GM18508 (cell line): ENCODE data around the gene GRIP1.

Experiments used
- ATAC-seq: cut with Tn5 transposase; IDR thresholded peaks from one replicate; pipeline ENCODE4 v1.9.1; 2021; ENCODE audit warnings: moderate number of reproducible peaks; ENCODE audit not compliant: insufficient read depth, unreplicated experiment

Gene GRIP1

GRCh38 chr12:66693901-66694513, 15.1 kb upstream of the GRIP1 start:
- ATAC-seq: peak; percentile 97

GRCh38 chr12:66692986-66693385, 14.1 kb upstream of the GRIP1 start:
- ATAC-seq: no peak

- no peak for ATAC-seq
Observed at GRCh38 chr12:66692170-66692569, 13.3 kb upstream of the GRIP1 start.

- ATAC-seq: no peak
Observed at GRCh38 chr12:66688846-66689439, 10.1 kb upstream of the GRIP1 start.

- no peak for ATAC-seq
Observed at GRCh38 chr12:66684222-66684621, 5.3 kb upstream of the GRIP1 start.

GRCh38 chr12:66683822-66684221, 4.9 kb upstream of the GRIP1 start:
- ATAC-seq: no peak

GRCh38 chr12:66683073-66683472, 4.2 kb upstream of the GRIP1 start:
- ATAC-seq: no peak

- ATAC-seq: no peak
Observed at GRCh38 chr12:66679461-66680084, 697 bp upstream of the GRIP1 start.

- ATAC-seq: no peak
Observed at GRCh38 chr12:66676241-66676640, 2.6 kb downstream of the GRIP1 start.

GRCh38 chr12:66674495-66675122, 4.3 kb downstream of the GRIP1 start:
- no peak for ATAC-seq

- no peak for ATAC-seq
Observed at GRCh38 chr12:66669541-66669940, 9.3 kb downstream of the GRIP1 start.

- no peak for ATAC-seq
Observed at GRCh38 chr12:66668311-66668710, 10.6 kb downstream of the GRIP1 start.

- no peak for ATAC-seq
Observed at GRCh38 chr12:66667906-66668305, 11.0 kb downstream of the GRIP1 start.

- no peak for ATAC-seq
Observed at GRCh38 chr12:66666481-66666880, 12.4 kb downstream of the GRIP1 start.

GRCh38 chr12:66665435-66665985, 13.4 kb downstream of the GRIP1 start:
- no peak for ATAC-seq

GRCh38 chr12:66664076-66664475, 14.8 kb downstream of the GRIP1 start:
- no peak for ATAC-seq

GRCh38 chr12:66663611-66664010, 15.3 kb downstream of the GRIP1 start:
- ATAC-seq: no peak

- no peak for ATAC-seq
Observed at GRCh38 chr12:66662729-66663128, 16.1 kb downstream of the GRIP1 start.

- no peak for ATAC-seq
Observed at GRCh38 chr12:66662179-66662578, 16.7 kb downstream of the GRIP1 start.

GRCh38 chr12:66661357-66661756, 17.5 kb downstream of the GRIP1 start:
- no peak for ATAC-seq

- ATAC-seq: no peak
Observed at GRCh38 chr12:66653796-66654195, 25.1 kb downstream of the GRIP1 start.
